CD4-positive, alpha-beta T cell treated with Interleukin-4 for 1 hour (primary cell): ENCODE data around the gene TMEM158.

Experiments
- DNase-seq, 2 donors: peaks; one replicate each; pipeline ENCODE4 v3.0.0-alpha.2; 2020 to 2022

TMEM158 gene

DNA sequence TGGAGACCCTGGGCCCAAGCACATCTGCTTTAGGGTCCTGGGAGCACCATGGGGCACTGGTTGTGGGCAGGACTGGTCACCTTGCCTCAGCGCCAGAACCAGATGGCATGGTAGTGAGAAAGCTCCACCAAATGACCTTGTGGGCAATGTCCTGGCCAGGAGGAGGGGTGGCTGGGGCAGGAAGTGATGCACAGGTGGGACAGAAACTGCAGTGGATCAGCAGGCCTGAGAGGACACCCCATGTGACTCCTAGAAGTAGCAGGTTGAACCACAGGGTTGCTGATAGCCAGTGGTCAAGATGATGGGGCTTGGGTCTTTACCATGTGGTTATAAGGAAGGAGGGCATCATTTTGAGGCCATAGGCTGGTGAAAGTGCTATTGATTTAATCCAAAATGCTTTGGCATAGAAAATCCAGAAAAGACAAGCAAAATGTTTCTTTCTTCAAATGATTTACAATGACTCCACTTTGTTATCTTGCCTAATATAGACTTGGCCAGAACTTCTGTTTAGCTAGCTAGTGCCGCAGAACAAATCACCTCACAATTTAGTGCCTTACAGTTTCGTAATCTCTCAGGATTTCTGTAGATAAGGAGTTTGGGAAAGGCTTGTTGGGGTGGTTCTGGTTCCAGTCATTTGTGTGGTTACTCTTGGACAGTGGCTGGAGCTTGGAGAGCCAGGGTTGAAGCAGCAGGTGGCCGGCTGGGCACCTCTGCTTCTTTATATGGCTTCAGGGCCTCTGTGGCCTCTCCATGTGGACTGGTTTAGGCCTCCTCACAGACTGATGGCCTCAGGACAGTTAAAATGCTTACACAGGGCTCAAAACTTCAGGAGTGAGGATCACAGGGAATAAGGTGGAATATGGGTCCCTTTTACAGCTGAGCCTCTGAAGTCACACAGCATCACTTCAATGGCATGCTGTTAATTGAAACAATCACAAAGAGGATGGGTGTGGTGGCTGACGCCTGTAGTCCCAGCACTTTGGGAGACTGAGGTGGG, 27.5 kb downstream of the TMEM158 start:
- no peak for DNase-seq

DNA sequence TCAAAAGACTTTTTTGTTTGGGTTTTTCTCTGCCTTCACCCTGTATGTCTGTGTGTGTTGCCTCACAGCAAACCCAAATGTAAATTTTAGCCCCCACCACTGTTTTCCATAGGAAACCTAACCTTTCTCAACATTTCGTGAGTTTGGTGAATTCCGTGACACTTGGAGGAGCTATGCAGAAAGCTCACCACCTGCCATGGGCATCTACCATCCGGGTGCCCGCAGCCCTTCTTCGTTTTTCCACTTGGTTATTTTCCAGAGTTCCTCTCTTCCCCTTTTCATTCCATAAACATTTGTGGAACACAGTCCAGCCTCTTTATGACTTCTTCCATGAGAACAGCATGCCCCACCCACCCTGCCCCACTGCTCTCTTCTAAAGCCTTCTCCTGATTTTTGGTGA, 31.3 kb downstream of the TMEM158 start:
- no peak for DNase-seq

DNA sequence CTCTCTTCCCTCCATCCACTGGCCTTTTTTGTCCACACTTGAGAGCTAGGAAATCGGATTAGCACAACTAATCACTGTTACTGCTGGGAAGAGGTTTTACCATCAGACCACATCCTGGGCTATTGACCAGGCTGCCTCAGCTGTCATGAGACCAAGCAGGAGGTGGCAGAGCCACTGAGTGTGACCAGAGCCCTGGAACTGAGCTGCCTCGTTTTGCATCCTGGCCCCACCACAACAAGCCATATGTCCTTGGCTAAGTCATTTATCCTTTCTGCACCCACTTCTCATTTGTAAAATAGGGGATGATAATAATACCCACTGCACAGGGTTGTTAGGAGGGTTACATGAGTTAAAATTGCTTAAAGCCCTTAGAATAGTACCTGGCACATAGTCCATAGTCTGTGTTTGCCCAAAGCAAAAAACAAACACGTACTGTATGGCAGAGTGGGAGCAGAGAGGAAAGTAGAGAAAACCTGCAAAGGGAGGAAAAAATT, 34.1 kb downstream of the TMEM158 start:
- no peak for DNase-seq

DNA sequence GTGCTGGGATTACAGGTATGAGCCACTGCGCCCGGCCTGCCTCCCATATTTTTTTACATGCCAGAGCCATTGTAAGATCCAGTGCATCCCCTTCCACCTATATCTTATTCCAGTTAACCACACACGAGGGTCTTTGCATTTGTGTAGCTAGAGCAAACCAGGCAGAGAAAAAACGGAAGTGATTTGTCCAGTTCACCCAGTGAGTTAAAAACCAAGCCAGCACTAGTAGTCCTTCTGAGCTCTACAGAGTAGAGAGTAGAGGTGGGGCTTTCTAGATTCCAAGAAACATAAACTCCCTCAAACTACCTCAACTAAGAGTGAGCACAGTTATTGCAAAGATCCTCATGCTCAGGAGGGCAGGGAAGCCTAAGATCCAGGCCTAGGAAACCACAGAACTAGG, 34.7 kb downstream of the TMEM158 start:
- DNase-seq: no peak

DNA sequence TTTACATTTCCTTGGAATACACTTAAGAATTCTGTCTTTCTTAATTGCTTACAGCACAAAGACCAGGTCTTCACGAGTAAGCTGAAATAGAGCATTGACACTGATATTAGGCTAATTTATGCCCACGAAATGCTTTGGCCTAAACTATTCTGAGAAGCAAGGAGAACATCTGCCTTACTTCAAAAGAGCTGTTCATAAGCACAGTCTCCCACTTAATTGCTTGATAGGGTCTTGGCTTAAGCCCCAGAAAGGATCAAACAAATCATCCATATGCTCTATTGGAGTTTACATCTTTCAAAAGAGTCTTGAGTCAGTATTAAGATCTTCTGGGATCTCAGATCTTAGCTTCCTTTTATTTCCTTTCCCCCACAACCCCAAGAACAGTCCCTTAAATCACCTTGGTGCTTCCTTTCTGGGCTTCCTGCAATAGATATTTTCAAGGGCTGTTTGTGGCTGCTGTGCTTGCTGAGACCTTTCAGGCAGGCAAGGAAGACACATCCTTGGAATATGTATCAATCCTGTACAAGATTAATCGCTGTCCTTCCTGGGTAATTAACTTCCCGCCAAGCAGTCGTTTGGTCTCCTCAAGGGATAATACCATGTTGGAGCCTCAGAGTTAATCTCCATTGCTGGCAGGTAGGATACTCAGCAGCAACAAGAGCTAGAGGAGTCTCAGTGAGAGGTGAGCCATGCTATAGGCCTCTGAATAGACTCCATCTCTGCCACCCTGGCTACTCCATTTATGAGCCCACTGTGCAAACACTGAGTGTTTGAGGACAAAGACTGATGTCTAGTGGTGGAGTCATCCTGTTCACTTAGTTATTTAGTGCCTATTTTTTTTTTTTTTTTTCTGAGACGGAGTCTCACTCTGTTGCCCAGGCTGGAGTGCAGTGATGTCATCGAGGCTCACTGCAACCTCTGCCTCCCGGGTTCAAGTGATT, 37.1 kb downstream of the TMEM158 start:
- no peak for DNase-seq

DNA sequence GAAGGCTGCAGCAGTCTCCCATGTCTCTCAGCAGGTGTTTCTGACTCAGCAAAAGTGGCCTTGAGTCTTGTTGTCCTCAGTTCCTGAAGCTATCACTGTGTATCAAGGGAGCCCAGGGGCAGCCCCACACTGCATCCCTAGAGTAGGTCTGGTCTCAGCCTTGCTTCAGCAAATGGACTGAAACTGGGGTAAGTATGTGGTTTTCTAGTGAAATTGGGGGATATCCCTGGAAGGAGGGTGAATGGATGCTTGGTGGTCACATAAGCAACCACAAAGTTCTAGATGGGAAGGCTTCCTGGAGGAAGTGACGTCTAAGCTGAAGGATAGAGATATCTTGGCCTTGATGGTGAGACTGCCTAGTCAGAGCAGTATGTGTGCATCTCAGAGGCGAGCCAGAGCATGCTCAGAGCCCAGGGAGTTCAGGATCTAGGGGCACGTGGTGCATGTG, 38.4 kb downstream of the TMEM158 start:
- no peak for DNase-seq

DNA sequence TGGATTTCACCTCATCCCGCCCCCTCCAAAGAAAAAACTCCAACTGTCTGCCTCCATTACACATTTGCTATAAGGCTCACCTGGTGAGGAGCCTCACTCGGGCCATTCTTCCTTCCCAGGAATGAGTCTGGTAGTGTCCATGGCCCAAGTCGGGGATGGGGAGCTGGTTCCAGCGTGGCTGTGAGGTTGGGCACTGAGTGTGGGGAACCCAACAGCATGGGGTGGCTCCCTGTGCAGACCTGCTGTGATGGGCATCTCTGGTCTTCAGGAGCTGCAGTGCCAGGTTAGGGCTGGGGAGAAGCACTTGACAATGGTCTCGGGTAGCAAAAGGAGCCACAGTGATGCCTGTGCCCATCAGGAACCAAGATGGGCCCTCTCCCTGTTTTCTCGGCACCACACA, 39.2 kb downstream of the TMEM158 start:
- no peak for DNase-seq

DNA sequence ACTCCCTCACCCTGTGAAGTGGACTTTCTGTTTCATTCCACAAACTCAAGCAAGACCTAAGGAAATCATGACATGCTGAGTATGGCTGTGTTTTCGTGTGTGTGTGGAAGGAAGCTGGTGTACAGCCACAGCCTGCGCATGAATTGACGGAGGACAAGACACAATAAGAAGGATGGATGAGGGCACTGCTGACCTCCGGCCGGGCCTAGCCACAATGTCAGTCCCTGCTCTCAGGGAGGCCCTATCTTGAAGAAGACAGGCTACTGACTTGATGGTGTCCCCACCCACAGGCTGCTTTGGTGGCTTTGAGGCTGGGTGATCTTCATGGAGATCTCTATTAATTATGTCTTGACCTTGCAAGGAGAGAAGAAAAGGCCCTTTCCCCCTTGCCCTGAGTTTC, 40.6 kb downstream of the TMEM158 start:
- DNase-seq: no peak

DNA sequence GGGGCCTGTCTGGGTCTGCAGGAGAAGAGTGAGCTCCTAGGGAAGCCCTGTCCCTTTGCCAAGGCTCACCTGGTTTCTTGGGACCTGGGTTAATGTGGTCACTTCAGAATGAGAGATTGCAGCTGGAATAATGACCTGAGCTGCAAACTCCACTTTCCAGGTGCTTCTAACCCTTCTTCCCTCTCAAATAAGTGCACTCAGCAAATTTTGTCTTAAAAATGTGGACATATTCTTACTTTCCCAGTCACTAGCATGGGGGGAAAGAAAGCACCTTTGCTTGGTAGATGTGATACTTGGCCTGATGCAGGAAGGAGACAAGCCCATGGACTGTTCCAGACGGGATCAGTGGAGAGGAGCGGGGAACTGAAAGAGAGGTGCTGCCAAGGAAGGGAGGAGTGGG, 41.0 kb downstream of the TMEM158 start:
- no peak for DNase-seq

DNA sequence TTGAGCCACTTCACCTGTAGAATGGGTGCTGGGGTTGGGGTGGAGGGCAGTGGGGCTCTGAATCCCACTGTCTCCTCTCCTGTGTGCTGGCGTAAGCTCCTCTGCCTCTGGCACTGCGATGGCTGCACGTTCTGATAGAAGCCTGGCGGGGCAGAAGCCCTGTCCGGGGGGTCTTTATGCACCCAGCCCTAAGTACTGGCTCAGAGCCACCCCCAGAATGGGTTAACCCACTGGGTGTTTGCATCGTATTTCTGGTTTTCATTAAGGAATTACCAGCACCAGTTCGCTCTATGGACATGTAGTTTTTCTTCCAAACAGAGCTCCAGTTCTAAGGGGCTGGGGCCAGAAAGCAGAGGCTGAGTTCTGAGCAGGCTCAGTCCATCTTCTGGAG, 42.2 kb downstream of the TMEM158 start:
- DNase-seq: no peak

DNA sequence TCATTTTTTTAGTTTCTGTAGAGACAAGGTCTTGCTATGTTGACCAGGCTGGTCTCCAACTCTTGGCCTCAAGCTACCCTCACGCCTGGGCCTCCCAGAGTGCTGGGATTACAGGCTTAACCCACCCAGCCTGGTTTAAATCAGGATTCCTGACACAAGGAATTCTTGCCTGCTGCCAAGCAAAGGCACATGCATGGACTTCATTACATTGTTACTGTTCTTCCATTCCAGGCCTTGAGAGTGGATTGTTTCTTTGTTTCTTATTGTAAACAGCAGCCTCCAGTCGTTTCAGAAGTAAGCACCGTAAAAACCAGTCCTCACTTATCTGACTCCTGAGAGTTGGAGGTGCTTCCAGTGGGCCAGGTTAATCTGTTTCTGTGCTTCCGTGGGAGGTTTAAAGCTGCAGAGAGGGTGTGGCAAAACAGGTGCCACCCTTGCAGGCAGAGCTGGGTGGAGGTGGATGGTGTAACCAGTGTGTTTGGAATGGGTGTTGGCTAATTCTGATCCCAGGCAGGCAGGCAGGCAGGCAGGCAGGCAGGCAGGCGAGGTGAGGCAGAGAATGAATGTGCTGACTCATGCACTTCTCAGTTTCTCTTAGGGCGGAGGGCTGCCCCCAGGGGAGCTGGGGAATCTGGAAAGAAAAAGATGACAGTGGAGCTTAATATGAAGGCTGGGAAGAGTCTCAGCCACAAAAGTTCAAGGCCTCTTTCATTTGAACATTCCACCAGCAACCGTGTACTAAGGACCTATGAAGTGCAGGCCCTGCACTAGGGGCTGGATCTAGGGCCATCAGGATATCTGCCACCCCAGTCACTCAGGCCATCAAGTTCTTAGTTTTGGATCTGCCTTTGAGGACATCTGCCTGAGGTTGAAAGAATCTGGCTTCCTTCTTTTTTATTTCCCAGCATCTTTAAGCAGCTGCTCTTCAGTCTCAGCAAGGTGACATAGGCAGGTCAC, 42.9 kb downstream of the TMEM158 start:
- DNase-seq: no peak

DNA sequence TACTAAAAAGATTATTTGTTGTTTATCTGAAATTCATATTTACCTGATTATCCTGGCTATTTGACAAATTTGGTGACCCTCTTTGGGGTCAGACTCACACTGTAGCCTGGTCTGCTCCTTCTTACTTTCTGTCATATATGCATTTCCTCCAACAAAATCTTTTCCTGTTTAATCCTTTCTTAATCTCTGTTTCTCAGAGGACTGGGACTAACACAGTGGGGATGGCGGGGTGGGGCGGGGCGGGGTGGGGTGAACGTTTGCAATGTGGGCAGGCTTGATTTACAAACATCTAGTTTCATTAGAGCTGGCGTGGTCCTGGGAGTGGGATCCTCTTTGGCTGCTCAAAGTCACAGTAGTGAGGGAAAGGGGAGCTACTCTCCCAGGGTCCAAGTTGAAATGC, 44.6 kb downstream of the TMEM158 start:
- no peak for DNase-seq

DNA sequence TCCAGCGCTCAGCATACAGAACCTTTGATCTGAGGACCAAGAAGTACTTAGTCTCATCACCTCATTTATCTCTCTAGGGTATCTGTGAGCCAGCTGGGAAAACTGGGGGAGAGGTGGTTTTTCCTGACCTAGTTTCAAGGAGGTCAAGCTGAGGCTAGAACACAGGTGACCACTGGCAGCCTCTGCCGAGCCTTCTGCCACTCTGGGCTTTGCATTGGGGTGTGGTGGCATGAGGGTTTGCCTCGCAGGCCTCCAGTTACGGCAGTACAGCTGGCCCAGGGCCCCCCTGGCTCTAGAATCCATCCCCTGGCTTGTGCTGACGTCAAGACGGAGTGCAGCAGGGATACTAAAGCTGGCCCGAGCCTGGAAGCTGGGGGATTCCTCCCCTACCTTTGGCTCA, 45.2 kb downstream of the TMEM158 start:
- no peak for DNase-seq

DNA sequence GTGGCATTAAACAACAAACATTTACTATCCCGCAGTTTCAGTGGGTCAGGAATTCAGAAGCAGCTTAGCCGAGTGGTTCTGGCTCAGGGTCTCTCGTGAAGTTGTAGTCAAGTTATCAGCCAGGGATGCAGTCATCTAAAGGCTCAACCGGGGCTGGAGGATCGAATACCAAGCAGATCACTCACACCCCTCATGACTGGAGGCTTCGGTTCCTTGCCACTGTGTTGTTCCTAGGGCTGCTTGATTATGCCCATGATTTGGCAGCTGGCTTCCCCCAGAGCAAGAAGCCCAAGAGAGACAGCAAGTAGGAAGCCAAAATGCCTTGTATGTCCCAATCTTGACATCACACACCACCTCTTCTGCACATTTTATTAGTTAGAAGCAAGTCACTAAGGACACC, 46.0 kb downstream of the TMEM158 start:
- DNase-seq: no peak

DNA sequence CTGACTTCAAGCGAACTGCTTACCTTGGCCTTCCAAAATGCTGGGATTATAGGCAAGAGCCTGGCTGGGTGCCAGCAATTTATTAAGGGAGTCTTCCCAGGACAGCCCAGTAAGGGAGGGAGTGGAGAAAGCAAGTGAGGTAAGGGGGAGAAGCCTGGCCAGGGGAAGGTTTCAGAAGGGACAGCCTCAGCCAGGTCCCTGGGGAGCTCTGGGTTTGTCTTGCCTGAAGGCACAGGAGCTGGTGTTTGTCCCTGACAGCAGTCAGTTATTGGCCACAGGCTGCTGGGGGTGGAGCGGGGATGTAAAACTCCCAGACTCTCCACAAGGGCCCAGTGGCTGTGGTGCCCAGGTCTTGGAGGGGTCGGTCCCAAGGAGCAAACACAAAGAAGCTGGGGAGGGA, 46.9 kb downstream of the TMEM158 start:
- DNase-seq: no peak

DNA sequence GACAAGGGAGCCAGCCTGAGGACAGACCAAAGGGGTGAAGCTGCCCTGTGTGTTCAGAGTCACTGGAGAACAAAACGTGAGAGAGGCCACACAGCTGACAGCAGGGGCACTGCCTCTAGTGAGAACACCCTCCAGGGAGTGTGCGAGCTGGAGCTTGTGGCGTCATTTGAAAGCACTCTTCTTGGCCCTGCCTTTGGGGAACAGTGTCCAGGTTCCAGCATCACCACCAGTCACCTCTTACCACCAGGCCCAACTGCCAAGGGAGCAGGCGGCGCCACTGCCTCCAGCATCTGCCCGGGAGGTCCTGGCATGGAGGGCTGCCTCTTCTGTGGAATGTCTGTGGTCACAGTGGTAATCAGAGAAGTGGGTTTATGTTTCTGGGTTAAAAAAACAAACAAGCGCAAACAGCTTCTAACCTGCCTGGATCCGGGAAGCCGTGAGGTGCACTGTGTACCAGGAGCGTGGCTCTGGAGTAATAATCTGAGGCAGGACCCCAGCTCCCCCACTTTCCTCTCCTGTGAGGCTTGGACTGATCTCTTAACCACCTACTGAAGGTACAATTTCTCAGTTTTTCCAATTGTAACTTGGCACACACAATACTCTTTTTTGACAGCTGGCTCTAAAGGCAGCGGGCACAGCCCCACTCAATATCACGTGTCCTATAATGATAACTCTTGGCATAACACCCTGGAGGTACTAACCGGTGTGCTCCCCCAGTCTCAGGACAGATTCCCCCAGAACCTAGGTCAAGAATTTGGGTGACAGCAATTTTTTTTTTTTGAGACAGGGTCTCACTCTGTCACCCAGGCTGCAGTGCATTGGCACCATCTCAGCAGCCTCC, 47.7 kb downstream of the TMEM158 start:
- no peak for DNase-seq

DNA sequence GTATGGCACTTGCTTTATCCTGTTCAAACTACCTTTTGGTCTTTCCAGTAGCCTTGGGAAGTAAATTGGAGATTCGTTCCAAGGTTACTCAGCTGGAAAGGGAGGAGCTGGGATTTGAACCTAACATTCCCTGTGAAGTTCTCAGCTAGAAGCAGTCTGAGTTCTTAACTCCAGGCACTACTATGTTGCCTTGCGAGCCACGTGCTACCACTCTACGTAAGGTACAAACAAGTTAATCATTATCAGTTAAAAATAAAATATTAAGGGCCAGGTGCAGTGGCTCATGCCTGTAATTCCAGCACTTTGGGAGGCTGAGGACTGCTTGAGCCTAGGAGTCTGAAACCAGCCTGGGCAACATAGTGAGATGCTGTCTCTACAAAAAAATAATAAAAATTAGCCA, 49.2 kb downstream of the TMEM158 start:
- DNase-seq: no peak
